H1 (cell line): Measurements from ENCODE around the gene EDA. TPM values are rescaled to one million over a fixed set of nuclear protein-coding genes. Genes with fewer than 3 reads are reported as not detected.
"Not testable (repeated sequence)": the region's sequence is repeated elsewhere in the genome, so short reads cannot be mapped to it uniquely, and the experiment has no call there.

ENCODE experiments used
- CTCF ChIA-PET: fragments of 300-600 bp; sonication (Branson Sonifier 250); formaldehyde crosslinking; loops from one replicate; lab custom pipeline; 2021; ENCODE audit not compliant: partially characterized antibody; lab: Charles Lee
- POLR2A ChIA-PET: fragments of 300-600 bp; sonication (Branson Sonifier 250); formaldehyde crosslinking; loops from one replicate; lab custom pipeline; 2021; ENCODE audit warnings: inconsistent platforms; ENCODE audit not compliant: partially characterized antibody; lab: Charles Lee
- DNase-seq, 2 experiments: peaks; one replicate each; pipeline versions ENCODE4 v3.0.0 to v3.0.0-alpha.2; 2010 to 2022; ENCODE audit warnings: low spot score in 2 of 2, low read depth in 1 of 2, mixed read lengths in 1 of 2
- FAIRE-seq: peaks from 2 replicates; lab custom pipeline; 2011; peaks lifted over from hg19 to GRCh38; lab: Jason Lieb, UNC
- H2AFZ ChIP-seq: 2 replicates; pipeline ENCODE4 v1.8.1; 2012; ENCODE audit warnings: low read length, inconsistent platforms
- H2AK5ac ChIP-seq: 2 replicates; pipeline ENCODE4 v1.6.1; 2013; ENCODE audit warnings: low read depth, low read length
- H2BK120ac ChIP-seq: replicated peaks from 2 replicates; pipeline ENCODE3; 2013; ENCODE audit warnings: low read depth, low read length, inconsistent platforms
- H2BK12ac ChIP-seq: 2 replicates; pipeline ENCODE4 v1.6.1; 2013; ENCODE audit warnings: low read depth, low read length
- H2BK15ac ChIP-seq: 2 replicates; pipeline ENCODE4 v1.6.1; 2013; ENCODE audit warnings: low read length
- H2BK20ac ChIP-seq: 2 replicates; pipeline ENCODE4 v1.6.1; 2013; ENCODE audit warnings: low read length
- H2BK5ac ChIP-seq: 2 replicates; pipeline ENCODE4 v1.6.1; 2013; ENCODE audit warnings: low read depth, low read length
- H3K14ac ChIP-seq: 2 replicates; pipeline ENCODE4 v1.6.1; 2013; ENCODE audit warnings: inconsistent platforms; ENCODE audit not compliant: insufficient read length
- H3K18ac ChIP-seq: 2 replicates; pipeline ENCODE4 v1.6.1; 2013; ENCODE audit warnings: low read length; ENCODE audit errors: extremely low read depth
- H3K23ac ChIP-seq: 2 replicates; pipeline ENCODE4 v1.6.1; 2013; ENCODE audit warnings: inconsistent platforms; ENCODE audit not compliant: insufficient read length
- H3K23me2 ChIP-seq: 2 replicates; pipeline ENCODE4 v1.6.1; 2013; ENCODE audit warnings: low read depth, low read length
- H3K27ac ChIP-seq: 2 replicates; pipeline ENCODE4 v1.6.1; 2011; ENCODE audit warnings: low read depth, low read length, inconsistent platforms
- H3K27me3 ChIP-seq, 4 experiments: replicated peaks in 1 of 4; 1 replicate in 1 of 4; 2 replicates in 3 of 4; pipeline versions ENCODE4 v1.6.1 to v1.8.1; 2011 to 2013; ENCODE audit warnings: low read length in 3 of 4, mild to moderate bottlenecking in 3 of 4, inconsistent platforms in 2 of 4, mixed read lengths in 2 of 4, moderate library complexity in 1 of 4; ENCODE audit not compliant: control insufficient read depth in 3 of 4, insufficient read depth in 3 of 4; ENCODE audit errors: extremely low read depth in 1 of 4
- H3K36me3 ChIP-seq, 4 experiments: 2 replicates each; pipeline versions ENCODE4 v1.6.1 to v1.8.1; 2011 to 2013; ENCODE audit warnings: mild to moderate bottlenecking in 4 of 4, low read length in 3 of 4, moderate library complexity in 2 of 4, control low read depth in 1 of 4, inconsistent platforms in 1 of 4; ENCODE audit not compliant: insufficient read depth in 4 of 4, control insufficient read depth in 2 of 4
- H3K4ac ChIP-seq: replicated peaks from 2 replicates; pipeline ENCODE3; 2013; ENCODE audit warnings: low read length, low read depth, mixed read lengths, inconsistent platforms; ENCODE audit not compliant: insufficient read length
- H3K4me1 ChIP-seq, 4 experiments: replicated peaks in 1 of 4; 1 replicate in 1 of 4; 2 replicates in 3 of 4; pipeline versions ENCODE4 v1.6.1 to v1.8.1; 2011 to 2013; ENCODE audit warnings: low read length in 3 of 4, inconsistent platforms in 2 of 4, mixed read lengths in 1 of 4; ENCODE audit not compliant: insufficient read depth in 4 of 4, control insufficient read depth in 3 of 4
- H3K4me2 ChIP-seq, 2 experiments: 2 replicates each; pipeline versions ENCODE4 v1.6.1 to v1.8.1; 2011 to 2013; ENCODE audit warnings: low read depth in 2 of 2, low read length in 2 of 2, control low read depth in 1 of 2, inconsistent platforms in 1 of 2, mild to moderate bottlenecking in 1 of 2; ENCODE audit not compliant: insufficient read depth in 1 of 2
- H3K4me3 ChIP-seq, 4 experiments: fragments of 200-600, 300-600 bp in 1 of 4; sonication (generic), shearing (Covaris generic), sonication (Bioruptor Twin) in 1 of 4; 2 replicates each; pipeline versions ENCODE4 v1.5.1 to v1.8.1; 2011 to 2016; ENCODE audit warnings: low read length in 4 of 4, low read depth in 3 of 4, control low read depth in 2 of 4, inconsistent platforms in 2 of 4, mild to moderate bottlenecking in 2 of 4, mixed read lengths in 1 of 4, moderate library complexity in 1 of 4; ENCODE audit not compliant: insufficient read depth in 2 of 4; ENCODE audit errors: extremely low read depth in 1 of 4
- H3K56ac ChIP-seq: replicated peaks from 2 replicates; pipeline ENCODE3; 2013; ENCODE audit warnings: low read depth, mild to moderate bottlenecking, mixed read lengths, low read length, inconsistent platforms; ENCODE audit not compliant: insufficient read length
- H3K79me1 ChIP-seq: 2 replicates; pipeline ENCODE4 v1.6.1; 2013; ENCODE audit warnings: low read depth, low read length, control low read depth
- H3K79me2 ChIP-seq, 2 experiments: 2 replicates each; pipeline versions ENCODE4 v1.6.1 to v1.8.1; 2012 to 2013; ENCODE audit warnings: low read length in 2 of 2, mild to moderate bottlenecking in 2 of 2, inconsistent platforms in 1 of 2; ENCODE audit not compliant: insufficient read depth in 2 of 2, control insufficient read depth in 1 of 2
- H3K9ac ChIP-seq, 4 experiments: replicated peaks in 1 of 4; 1 replicate in 1 of 4; 2 replicates in 3 of 4; pipeline versions ENCODE4 v1.6.1 to v1.8.1; 2011 to 2013; ENCODE audit warnings: low read depth in 3 of 4, low read length in 3 of 4, control low read depth in 2 of 4, mild to moderate bottlenecking in 2 of 4, moderate library complexity in 2 of 4, inconsistent platforms in 1 of 4; ENCODE audit errors: extremely low read depth in 1 of 4
- H3K9me3 ChIP-seq, 2 experiments: 2 replicates each; pipeline versions ENCODE4 v1.6.1 to v1.8.1; 2012 to 2013; ENCODE audit warnings: mild to moderate bottlenecking in 2 of 2, moderate library complexity in 2 of 2, control low read depth in 1 of 2, inconsistent platforms in 1 of 2, low read depth in 1 of 2, low read length in 1 of 2, mixed read lengths in 1 of 2; ENCODE audit not compliant: insufficient read depth in 2 of 2
- H4K20me1 ChIP-seq, 2 experiments: replicated peaks in 1 of 2; 2 replicates each; pipeline versions ENCODE3 to v1.8.1; 2011 to 2013; ENCODE audit warnings: inconsistent platforms in 2 of 2, low read length in 2 of 2, mild to moderate bottlenecking in 1 of 2; ENCODE audit not compliant: insufficient read depth in 2 of 2, control insufficient read depth in 1 of 2
- H4K5ac ChIP-seq: 2 replicates; pipeline ENCODE4 v1.6.1; 2013; ENCODE audit warnings: low read length, low read depth, mixed read lengths, inconsistent platforms; ENCODE audit not compliant: insufficient read length
- H4K8ac ChIP-seq: 2 replicates; pipeline ENCODE4 v1.8.0; 2013; ENCODE audit warnings: mild to moderate bottlenecking, moderate library complexity, low read length, inconsistent platforms; ENCODE audit not compliant: insufficient read depth; ENCODE audit errors: extremely low read depth
- H4K91ac ChIP-seq: replicated peaks from 2 replicates; pipeline ENCODE3; 2013; ENCODE audit warnings: low read length, mixed read lengths, inconsistent platforms; ENCODE audit not compliant: insufficient read length
- polyA plus RNA-seq, 7 experiments: library from polyadenylated mRNA; depleted of rRNA in 3 of 7; stranded (reverse) in 5 of 7; unstranded in 2 of 7; fragments of >200 nt in 5 of 7; fragments of 200-250 nt in 2 of 7; gene quantifications; 1 replicate in 5 of 7; 2 replicates in 1 of 7; 4 replicates in 1 of 7; pipeline versions ENCODE4 v1.2.1 to v1.2.3, GENCODE V29; 2011 to 2013; ENCODE audit warnings: missing spikeins in 2 of 7, mixed read lengths in 2 of 7
- total RNA-seq: library from RNA; stranded (reverse); fragmentation: NEBNext Ultra II Directional; extraction: Animal tissue kit (Norgen Biotek cat#: 25700); gene quantifications from 2 replicates; pipeline ENCODE4 v1.2.1, GENCODE V29; 2021

Gene EDA
- total and polyA plus RNA-seq, 2 of the 8 experiments (the other 6 are each of a cell fraction or from before 2014, with no cell fraction given), result 7.5 to 10.5 TPM

GRCh38 chrX:69998299-69998698, 382.4 kb downstream of the EDA start:
- H3K36me3 ChIP-seq, H2BK5ac ChIP-seq, H2BK12ac ChIP-seq, H3K9ac ChIP-seq, H3K18ac ChIP-seq, CTCF ChIA-PET, H2AK5ac ChIP-seq, H4K5ac ChIP-seq, H3K56ac ChIP-seq, FAIRE-seq, H2BK120ac ChIP-seq, H3K79me1 ChIP-seq, H3K14ac ChIP-seq, H3K4me3 ChIP-seq, DNase-seq, H3K4me2 ChIP-seq, H4K91ac ChIP-seq, H3K79me2 ChIP-seq, H3K4ac ChIP-seq, H3K9me3 ChIP-seq, H3K23me2 ChIP-seq, H4K20me1 ChIP-seq, H3K27me3 ChIP-seq, H3K23ac ChIP-seq, H3K4me1 ChIP-seq, POLR2A ChIA-PET, H3K27ac ChIP-seq, H2BK15ac ChIP-seq, H4K8ac ChIP-seq, H2BK20ac ChIP-seq, H2AFZ ChIP-seq: not testable (repeated sequence)
